NCI-H2227 (cell line): ENCODE results near the gene HIPK2.
"Not testable (repeated sequence)": the region's sequence is repeated elsewhere in the genome, so short reads cannot be mapped to it uniquely, and the experiment has no call there.

ENCODE experiments used
- DNase-seq: peaks from one replicate; lab custom pipeline; 2025; ENCODE audit not compliant: unreplicated experiment; lab: John Stamatoyannopoulos, UW

HIPK2 gene

DNA sequence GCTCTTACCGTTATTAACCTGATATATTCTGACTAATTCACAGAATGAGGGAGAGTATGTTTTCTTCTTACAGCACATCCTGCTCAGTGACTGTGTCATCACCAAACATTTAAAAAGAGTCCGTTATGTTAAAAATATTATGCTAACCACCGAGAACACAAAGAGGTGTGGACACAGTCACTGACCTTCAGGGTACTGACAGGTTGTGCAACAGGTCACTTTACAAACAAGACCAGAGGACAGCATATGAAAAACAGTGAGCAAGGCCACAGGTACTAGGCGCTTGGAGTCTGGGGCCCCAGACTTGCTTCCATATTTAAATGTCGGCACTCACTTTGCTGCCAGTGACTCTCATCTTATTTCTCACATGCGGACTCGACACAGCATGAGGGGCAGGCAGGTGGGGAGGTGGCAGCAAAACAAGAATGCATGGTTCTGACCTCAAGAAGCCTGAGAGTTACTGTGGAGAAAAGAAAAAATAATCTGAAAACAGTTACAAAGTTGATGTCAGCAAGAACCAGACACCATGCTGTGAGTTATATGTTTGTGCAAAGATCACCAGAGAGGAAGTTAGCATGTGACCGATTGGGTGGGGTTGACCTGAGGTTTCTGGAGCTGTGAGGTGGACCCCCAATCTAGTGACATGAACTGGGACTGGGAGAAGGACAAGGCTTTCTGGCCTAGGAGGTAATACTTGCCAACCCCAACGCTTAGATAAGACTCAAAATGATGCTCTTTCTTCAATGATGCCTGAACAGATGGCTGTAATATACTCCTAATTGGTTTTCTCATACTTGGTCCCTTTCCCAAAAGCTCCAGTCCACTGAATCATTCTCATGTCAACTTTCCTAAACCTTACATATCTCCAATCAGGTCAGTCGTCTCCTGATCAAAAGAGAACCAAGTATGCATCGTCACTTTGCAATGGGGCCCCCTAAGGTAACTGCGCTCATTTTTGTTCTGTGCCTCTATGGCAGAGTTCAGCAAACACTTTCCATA lies 102.4 kb downstream of the HIPK2 start:
- DNase-seq: no peak

DNA sequence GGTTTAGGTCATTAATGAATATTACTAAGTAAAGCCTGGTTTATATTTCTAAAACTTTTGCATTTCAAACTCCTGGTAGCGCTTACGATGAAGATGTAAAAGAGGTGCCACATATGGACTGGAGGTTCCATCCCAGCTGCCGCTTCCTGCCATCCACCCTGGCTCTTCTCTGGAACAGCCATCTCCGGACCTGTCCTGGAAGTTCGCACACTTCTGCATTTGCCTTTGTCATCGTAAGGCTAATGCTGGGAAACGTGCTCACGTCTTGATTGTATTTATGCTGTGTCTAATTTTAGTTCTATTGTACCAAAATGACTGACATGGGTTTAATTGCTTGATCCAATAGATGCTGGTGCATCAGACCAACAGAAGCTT lies 103.1 kb downstream of the HIPK2 start:
- no peak for DNase-seq

DNA sequence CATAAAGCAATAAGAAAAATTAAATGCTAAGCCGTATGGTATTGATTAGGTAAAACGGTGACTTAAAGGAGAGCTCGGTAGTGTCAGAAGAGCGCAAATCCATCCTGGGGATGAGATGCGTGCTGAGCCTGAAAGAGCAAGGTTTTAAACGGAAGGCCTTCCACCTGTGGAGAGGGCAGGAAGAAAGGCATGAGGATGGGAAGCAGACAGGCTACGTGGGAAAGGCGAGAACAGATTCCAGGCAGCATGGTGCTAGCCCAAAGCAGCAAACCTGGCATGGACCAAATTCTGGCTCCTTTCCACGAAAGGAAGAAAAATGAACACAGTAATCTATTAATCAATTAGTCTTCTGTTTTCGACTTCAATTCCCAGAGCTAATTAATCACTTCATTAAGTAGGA lies 103.5 kb downstream of the HIPK2 start:
- no peak for DNase-seq

DNA sequence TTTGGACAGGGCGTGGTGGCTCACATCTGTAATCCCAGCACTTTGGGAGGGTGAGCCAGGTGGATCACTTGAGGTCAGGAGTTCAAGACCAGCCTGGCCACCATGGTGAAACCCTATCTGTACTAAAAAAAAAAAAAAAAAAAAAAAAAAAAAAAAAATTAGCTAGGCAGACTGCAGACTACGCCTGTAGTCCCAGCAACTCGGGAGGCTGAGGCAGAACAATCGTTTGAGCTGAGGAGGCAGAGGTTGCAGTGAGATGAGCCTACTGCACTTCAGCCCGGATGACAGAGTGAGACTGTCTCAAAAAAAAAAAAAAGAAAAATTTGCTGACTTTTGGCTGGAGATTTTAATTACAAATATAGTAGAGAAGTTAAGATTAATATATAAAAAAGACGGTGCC lies 104.0 kb downstream of the HIPK2 start:
- no peak for DNase-seq

DNA sequence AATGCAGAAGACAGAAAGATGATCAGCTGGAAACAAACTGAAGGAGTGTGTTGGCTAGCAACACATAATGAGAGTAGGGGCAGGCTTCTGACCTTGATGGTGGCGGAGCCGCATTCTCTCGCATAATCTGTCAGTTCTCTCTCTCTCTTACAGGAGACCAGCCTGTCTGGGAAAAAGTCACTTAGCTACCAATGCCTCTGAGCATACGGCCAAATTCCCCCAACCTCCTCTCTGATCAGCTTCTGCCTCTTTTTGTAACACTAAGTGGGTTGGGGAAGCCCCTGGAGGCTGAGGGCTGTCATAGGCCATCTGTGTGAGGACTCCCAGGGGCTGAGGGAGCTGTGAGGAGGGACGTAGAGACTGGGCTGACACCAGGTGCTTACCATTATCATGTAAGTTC lies 104.6 kb downstream of the HIPK2 start:
- peak; percentile 48 for DNase-seq

DNA sequence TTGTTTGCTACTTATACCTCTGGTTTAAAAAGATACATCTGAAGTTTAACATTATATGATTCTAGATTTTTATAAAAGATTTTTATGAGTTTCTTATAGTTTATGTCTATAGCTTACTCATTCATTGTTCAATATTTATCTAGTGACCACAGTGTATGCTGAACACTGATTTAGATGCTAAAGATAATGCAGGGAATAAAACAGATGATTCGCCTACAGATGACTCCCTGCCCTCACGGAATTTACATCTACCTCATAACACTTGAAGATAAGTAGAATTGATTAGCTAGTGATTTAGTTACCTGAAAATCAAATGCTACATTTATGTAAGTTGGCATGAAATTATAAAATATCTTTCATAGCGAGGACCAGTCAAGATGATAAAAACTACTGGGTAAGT lies 105.8 kb downstream of the HIPK2 start:
- DNase-seq: no peak

DNA sequence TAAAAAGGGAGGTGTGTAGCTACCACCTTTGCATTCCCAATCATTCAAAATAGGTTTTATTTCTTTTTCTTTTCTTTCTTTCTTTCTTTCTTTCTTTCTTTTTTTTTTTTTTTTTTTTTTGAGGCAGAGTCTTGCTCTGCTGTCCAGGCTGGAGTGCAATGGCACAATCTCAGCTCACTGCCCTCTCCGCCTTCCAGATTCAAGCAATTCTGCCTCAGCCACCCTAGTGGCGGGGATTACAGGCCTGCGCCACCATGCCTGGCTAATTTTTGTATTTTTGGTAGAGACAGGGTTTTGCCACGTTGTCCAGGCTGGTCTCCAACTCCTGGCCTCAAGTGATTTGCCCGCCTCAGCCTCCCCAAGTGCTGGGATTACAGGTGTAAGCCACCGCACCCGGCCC lies 107.1 kb downstream of the HIPK2 start:
- not testable (repeated sequence) for DNase-seq

DNA sequence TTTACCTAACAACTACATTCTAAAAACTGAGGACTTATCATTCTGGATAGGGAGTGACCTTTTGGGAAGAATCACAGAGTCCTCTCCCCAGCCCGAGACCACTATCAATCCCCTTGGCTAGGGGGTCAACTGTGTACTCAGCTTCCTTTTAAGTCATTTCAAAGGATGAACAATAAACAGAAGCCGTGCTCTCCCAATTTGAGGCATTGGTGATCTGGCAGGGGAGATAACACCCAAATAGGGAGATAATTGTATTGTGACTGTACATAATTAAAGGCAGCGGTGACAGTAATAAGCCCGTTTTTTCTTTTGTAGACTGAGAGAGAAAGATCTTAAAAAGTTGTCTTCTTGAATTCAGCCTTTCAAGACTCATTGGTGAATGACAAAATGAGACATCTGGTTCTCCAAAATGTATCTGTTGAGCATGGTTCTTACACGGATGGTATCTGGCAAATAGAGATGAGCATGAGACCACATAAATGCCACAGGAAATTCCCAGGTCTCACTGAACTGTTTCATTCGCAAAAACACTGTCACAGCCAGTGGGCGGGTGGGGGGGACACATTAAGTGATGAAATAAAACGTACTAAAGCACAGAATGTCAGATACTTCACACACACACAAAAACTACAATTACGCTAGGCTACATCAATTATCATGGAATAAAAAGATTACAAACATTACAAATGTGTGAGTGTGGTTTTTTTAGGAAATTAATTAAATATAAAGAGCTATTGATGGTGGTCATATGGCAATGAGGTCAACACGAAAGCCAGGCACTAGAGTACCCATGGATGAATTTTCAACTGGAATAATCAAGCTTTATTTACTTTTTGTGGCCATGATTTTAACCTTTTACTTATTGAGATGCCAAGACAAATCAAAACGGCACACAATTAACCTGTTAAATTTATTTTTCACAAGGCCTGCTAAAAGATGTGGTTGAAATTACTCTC lies 108.4 kb downstream of the HIPK2 start:
- no peak for DNase-seq

DNA sequence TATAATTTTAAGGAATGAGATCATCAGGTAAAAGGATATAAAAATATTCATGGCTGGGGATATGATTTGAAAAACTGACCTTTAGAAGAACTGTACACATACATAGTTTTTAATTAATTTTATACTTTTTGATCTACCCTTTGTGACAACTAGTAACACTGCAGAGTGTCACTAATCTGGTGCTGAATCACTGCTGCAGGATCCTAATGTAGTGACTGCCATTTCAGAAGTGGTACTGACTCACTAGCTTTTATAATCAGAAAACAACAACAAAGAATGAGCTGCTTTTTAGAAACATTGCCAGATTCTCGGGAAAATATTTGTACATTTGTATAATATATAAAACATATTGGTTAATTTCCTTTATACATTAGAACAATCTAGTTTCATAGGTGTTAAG lies 110.4 kb downstream of the HIPK2 start:
- no peak for DNase-seq

DNA sequence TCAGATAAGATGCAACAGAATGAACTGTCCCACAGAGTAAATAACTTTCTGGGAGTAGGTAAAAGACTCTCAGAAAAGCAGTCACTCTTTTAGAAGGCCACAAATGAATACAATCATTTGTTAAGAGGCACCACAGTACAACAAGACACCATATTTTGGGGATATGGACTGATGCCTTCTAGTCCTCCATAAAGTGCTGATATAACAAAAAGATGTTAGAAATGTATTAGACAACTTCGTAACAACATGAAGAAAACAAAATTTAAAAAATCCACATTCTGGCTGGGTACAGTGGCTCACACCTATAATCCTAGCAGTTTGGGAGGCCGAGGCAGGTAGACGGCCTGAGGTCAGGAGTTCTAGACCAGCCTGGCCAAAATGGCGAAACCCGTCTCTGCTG lies 111.3 kb downstream of the HIPK2 start:
- no peak for DNase-seq

DNA sequence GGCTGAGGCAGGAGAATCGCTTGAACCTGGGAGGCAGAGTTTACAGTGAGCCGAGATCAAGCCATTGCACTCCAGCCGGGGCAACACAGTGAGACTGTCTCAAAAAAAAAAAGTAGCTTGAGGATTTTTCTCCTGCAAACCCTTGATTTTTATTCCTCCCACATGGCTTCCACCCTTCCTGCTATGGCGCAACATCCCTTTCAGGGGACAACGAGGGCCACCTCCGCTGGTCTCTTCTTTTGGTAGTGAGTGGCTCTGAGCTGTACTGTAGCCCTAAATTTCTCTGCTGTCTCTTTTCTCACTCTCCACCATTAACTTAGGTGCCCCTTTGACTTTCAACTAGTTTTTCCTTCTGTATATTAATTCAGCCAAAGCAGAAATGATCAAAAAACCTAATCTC lies 113.4 kb downstream of the HIPK2 start:
- DNase-seq: no peak

DNA sequence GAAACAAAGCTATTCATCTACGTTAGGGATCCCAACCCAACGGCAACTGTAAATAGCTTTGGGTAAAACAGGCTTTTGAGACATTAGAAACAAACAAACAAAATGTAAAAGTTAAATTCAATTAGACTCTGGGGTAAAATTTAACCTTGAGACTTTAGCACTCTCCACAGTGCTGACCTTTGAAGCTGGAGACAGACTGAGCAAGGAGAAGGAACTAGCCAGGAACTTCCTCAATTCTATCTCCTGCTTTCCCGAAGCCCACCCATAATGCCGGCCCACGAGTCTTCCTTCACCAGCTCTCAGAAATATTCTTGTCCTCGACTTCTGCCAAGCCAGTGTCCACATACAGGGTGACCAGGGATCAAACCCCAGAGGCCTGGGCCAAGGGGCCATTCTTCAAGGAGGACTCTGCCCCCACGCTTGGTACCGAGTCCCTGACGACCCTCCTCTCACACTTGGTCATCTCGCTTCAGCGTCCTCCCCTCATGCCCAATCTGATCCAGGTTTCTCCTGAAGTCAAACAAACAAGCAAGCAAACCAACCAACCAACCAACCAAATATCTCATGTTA lies 114.1 kb downstream of the HIPK2 start:
- DNase-seq: no peak

DNA sequence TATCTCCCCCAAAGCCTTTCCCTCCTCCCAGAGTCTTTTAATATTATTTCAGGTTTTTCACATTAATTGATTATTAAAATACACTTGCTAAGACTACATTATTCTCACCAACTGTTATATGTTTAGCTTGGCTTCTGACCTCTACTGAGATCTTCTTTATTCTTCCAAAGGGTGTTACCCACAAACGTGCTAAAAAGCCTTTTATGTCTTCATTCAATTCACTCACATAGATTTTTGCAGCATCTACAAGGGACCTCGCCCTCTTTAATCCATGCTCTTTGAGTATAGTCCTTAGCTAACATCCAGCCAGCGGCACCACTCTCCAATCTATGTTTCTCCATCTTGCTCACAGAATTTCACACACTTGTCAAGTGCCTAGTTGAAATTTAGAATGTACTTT lies 115.9 kb downstream of the HIPK2 start:
- no peak for DNase-seq

DNA sequence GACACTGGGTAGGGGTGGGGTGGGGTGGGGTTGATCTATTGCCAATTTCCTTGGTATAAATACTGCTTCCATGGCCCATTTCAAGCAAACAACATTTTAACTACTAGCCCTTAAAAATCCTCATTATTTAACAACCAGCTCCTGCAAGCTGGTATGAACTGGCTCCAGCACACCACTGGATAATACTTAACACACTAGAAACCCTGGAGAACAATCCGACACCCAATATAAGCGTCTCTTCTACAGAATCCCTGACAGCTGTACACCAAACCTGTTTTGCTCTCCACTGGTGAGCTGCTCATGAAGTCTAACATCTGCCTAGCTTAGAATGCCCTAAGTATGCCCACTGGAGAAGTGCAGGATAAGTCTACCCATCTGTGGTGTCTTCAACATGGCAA lies 116.8 kb downstream of the HIPK2 start:
- no peak for DNase-seq

DNA sequence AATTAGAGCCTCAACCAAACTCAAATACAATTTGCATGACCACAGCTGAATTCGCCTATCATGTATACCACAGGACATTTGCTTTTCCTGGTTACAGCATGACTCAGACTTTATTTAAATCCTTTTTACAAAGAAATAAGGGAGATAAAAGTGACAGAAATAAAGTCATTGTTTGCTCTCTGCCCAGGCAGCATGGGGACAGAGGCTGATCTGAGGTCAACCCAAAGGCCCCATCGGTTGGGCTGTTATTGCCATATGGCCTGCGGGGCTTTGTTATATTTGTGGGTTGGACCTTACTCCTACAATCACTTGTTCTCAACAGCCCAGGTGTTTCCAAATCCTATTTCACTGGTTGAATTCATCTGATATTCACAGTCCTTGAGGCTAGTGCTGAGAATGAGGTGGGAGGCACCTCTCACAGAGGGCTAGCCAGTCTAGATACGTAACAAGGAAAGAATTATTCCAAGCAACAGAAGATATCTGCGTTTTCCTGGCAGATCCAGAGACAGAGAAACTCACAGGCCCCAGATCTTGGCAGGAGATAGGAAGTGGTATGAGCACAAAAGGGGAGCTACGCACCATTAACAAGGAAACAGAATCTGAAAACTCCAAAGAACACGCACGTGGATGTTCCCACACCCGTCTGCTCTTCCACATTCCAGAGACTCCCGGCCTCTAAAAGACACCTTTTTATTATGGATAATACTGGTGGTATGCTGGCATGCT lies 117.3 kb downstream of the HIPK2 start:
- DNase-seq: no peak

DNA sequence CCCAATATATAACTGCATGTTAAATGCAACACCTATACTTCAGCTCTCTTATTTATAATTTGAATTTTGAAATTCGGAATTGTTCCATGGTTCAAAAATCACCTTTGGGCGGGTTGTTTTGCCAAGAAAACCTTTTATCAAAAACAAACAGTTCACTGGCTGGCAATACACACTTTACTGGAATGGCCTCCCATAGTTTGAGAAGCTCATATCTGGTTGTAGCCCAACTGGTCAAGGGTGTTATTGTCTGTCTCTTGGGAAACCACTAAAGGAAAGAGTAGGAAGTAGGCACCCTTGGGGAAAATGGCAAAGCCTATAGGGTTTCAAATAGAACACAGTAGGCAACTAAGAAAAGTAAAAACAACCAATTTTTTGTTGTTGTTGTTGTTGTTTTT lies 117.9 kb downstream of the HIPK2 start:
- no peak for DNase-seq

DNA sequence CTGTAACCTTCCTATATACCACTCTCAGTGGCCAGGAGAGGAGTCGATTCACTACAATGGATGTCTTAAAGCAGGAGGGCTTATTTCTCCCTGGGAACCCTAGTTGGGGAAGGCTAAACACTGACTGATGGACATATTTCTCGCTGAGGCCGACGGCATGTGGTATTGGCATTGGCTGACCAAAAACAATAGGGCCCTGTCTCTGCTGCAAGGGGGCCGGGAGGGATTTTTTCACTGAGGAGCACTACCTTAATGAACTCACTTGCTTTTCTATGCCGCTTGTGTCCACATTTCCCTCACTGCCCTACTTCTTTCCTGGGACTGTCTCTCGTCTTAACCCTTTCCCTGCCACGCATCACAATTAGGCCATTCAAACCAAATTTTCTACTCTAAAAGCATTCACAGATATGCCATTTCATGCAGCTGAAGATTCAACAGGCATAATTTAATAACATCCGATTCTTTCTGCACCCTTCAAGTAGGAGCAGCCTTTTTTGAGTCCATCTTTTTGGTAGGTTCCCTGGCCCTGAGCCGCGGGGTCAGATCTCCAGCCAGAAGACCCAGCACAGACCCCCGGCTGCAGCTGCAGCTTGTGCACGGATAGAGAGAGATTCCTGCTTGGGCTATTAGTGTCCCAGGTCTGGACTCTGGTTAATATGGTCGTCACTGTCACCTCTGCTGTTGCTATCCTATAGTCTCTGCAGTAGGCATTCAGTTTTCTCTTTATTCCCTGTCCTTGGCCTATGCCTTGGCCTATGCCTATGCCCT lies 118.7 kb downstream of the HIPK2 start:
- DNase-seq: no peak

DNA sequence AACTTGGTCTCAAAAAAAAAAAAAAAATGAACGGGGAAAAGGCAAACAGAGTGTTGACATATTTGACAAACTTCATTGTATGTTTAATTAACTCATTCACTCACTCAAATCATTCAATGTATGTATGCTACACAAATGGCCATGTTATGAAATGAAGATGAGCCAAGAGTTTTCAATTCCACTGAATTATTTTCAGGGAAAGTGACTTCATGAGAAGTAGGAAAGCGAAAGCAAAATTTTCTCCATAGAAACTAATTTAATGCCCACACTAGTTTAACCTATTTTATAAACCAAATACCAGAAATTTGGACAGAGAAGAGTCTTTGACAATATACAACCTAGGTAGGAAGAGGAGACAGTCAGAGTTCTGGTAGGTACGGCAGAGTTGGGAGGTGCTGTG lies 119.5 kb downstream of the HIPK2 start:
- no peak for DNase-seq

DNA sequence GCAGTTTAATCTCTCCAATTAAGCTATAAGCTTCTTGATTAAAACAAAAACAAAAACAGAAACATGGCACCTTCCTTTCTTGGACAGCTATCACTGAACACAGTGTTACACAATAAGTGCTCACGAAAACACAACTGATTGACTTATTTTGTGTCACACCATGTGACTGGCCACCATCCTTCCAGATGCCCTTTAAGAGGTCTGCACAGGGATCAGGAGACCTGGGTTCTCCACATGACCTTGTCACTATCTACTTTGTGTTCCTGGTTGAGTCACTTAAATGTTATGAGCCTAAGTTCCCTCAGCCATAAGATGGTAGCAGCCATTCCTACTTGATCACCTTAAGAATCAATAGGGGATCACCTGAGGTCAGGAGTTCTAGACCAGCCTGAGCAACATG lies 120.1 kb downstream of the HIPK2 start:
- no peak for DNase-seq

DNA sequence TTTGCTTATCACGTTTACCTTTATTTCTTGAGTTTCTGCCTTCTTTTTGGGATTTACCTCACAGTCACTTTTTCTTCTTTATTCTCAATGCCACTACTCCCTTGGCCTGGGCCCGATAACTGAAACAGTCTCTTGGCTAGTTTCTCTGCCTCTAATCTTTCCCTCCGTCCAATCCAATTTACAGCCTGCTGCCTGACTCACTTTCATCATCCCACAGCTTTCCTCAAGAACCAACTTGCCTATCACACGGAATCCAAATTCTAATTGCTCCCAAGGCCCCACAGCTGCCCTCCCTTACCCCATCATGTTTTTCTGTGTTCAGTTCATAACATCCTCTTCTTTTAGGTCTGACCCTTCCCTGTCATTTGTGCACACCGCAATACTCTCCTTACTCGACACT lies 121.4 kb downstream of the HIPK2 start:
- no peak for DNase-seq
